GM13977 (cell line): Measurements from ENCODE around the gene KRTAP25-1.

Experiments
- DNase-seq: peaks from one replicate; pipeline ENCODE4 v3.0.0; 2012; ENCODE audit warnings: low spot score
- CTCF ChIP-seq: IDR thresholded peaks from 2 replicates; pipeline ENCODE4 v1.5.1; 2012; ENCODE audit warnings: mild to moderate bottlenecking, control low read depth; ENCODE audit not compliant: insufficient read depth; ENCODE audit errors: extremely low read depth, missing control alignments
- in situ Hi-C: fragments of 300-500 bp; cut with MboI; formaldehyde crosslinking; loops from one replicate; pipeline ENCODE4 v1.12.0; 2022; ENCODE audit warnings: low sequenced_read_pairs, low pct_unique_long_range_greater_than_20kb, mixed read lengths, inconsistent platforms; ENCODE audit not compliant: unreplicated experiment

Gene KRTAP25-1

GRCh38 chr21:30256100-30256499, 33.2 kb downstream of the KRTAP25-1 start:
- no peak for DNase-seq
- TF ChIP-seq CTCF, result no peak
- in situ Hi-C loops, result no loop called here

- DNase-seq, result no peak
- TF ChIP-seq CTCF, result no peak
- in situ Hi-C loops, result no loop called here
These were observed 33.6 kb downstream of the KRTAP25-1 start for GRCh38 chr21:30255679-30256078.

- no peak for TF ChIP-seq CTCF
- in situ Hi-C loops, result no loop called here
- DNase-seq, result no peak
These were observed 37.5 kb downstream of the KRTAP25-1 start for GRCh38 chr21:30251781-30252180.

GRCh38 chr21:30249936-30250335, 39.4 kb downstream of the KRTAP25-1 start:
- no peak for TF ChIP-seq CTCF
- no peak for DNase-seq
- in situ Hi-C loops, result no loop called here

- no peak for DNase-seq
- in situ Hi-C loops, result no loop called here
- TF ChIP-seq CTCF, result no peak
These were observed 40.5 kb downstream of the KRTAP25-1 start for GRCh38 chr21:30248844-30249243.

- in situ Hi-C loops, result no loop called here
- no peak for DNase-seq
- no peak for TF ChIP-seq CTCF
These were observed 44.3 kb downstream of the KRTAP25-1 start for GRCh38 chr21:30245061-30245460.

GRCh38 chr21:30243691-30244090, 45.6 kb downstream of the KRTAP25-1 start:
- TF ChIP-seq CTCF, result no peak
- DNase-seq, result no peak
- in situ Hi-C loops, result no loop called here
